ENCODE data around the gene NDUFB10.

Gene NDUFB10

DNA sequence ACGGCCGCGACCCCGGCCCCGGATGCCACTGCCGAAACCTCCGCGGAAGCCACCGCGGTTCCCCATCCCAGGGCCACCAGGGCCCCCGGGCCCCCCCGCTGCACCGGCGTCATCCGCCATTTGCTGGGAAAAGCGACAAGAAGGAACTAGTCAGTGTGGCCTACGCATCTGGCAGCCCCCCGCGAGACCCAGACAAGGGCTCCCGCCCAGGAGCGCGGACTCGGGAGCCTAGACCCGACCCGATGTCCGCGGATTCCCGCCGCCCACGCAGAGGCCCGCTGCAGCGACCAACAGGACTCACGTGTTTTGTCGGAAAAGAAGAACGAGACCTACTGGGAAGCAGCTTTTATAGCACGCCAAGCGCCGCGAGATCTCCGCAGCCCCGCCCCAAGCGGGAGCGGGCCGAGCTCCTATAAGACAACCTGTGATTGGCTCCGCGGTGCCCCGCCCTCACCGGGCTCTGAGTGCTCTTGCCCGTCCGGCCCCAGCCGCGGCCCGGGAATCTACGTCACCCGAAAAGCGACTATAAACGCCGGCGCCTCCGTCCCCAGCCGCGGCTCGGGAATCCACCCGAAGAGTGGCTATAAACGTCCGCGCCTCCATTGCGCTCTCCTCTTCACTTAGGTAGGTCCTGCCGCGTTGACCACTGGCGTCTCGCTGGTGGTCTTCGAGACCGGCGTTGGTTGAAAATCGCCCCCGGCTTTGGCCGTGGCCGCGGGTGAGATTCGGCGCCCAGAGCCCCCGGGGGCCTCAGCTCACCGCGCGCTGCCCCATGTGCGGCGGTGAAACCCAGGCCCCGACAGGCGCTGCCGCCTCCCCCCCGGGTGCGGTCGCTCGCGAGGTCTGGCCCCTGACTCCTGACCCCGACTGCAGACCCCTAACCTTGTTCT lies 5.4 kb downstream of the NDUFB10 start, which contains the start of gene RPS2:
Gene RPS2, minus strand, starts transcription at position 321 of the 890 bp plus-strand sequence. Its CDS starts 201 bp downstream, at position 120.
- H3K4me3 ChIP-seq (ENCODE audit: low read length): peak within 1 kb of the TSS; percentile 90
- peak within 1 kb of the TSS; percentile 92 for H3K27ac ChIP-seq (ENCODE audit: low read depth, low read length)
- WGBS: under 1% methylated on average over 97 of the region's 97 CpGs
- H3K27me3 ChIP-seq (ENCODE audit: insufficient read depth, low read length): no peaks in the 10 kb centered on the region
- H3K4me1 ChIP-seq (ENCODE audit: insufficient read depth, low read length): peaks cover 4% of the 10 kb centered on the region; the same call in 1 of the 2 replicates
- no peaks in the 10 kb centered on the region for H3K9me3 ChIP-seq (ENCODE audit: insufficient read depth, low read depth, low read length)
- H3K9ac ChIP-seq (ENCODE audit: low read depth, low read length): peak within 1 kb of the TSS; percentile 98
- H3K36me3 ChIP-seq (ENCODE audit: insufficient read depth, low read length): peaks cover 33% of the 10 kb centered on the region

DNA sequence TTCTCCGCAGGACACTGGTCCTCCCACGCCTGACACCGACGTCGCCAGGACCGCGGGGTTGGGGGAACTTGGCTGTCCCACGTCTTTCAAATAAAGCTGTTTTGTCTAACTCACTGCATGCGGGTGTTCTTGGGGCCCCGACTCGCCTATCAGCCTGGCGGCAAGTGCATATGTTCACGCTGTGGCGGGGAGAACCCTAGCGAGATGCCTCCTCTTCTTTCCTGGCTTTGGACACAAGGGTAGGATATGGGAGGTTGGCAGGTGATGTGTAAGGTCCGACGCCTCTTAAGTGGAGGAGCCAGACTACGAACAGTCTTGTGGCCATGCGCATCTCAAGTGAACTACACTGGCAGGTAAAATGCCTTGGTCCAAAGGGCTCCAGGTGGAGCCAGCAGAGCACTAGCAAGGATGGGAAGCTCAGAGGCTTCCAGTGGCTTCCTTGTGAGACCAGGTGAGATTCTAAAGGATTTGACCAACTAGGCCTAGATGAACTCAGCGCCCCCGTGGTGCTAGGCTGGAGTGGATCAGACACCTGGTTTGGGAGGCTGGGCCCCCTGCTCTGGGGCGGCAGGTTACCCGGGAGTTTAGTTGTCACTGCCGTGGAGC lies 6.2 kb downstream of the NDUFB10 start:
- peaks cover 4% of the 10 kb centered on the region; the same call in 1 of the 2 replicates for H3K4me1 ChIP-seq (ENCODE audit: insufficient read depth, low read length)
- peak overlapping the region; percentile 85 for H3K27ac ChIP-seq (ENCODE audit: low read depth, low read length)
- WGBS: 25% methylated on average over 24 of the region's 24 CpGs
- H3K4me3 ChIP-seq (ENCODE audit: low read length): peak overlapping the region; percentile 90
- H3K36me3 ChIP-seq (ENCODE audit: insufficient read depth, low read length): peaks cover 33% of the 10 kb centered on the region
- H3K9ac ChIP-seq (ENCODE audit: low read depth, low read length): peak overlapping the region; percentile 98
- H3K9me3 ChIP-seq (ENCODE audit: insufficient read depth, low read depth, low read length): no peaks in the 10 kb centered on the region
- H3K27me3 ChIP-seq (ENCODE audit: insufficient read depth, low read length): no peaks in the 10 kb centered on the region

DNA sequence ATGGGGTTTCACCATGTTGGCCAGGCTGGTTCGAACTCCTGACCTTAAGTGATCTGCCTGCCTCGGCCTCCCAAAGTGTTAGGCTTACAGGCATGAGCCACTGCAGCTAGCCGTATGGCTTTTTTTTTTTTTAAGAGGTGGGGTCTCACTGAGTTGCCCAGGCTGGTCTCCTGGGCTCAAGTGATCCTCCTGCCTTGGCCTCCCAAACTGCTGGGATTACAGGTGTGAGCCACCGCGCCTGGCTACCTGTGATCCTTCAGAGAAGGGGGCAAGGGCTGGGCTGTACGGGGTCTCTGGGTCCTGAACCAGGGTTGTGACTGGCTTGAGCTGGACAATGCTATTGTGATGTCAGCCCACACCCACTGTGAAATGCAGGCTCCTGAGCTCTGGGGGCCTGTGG lies 7.1 kb downstream of the NDUFB10 start, which contains the start of gene RNF151:
Gene RNF151, plus strand, starts transcription at position 397 of the 400 bp plus-strand sequence. CDS start 26 bp downstream, outside the sequence.
- Histone ChIP-seq H3K27ac (ENCODE audit: low read depth, low read length) (no peak within 1 kb of the TSS), H3K9ac (ENCODE audit: low read depth, low read length) (peak within 1 kb of the TSS; percentile 98), H3K36me3 (ENCODE audit: insufficient read depth, low read length) (peaks cover 27% of the 10 kb centered on the region), H3K9me3 (ENCODE audit: insufficient read depth, low read depth, low read length) (no peaks in the 10 kb centered on the region), H3K4me3 (ENCODE audit: low read length) (peak within 1 kb of the TSS; percentile 90), H3K4me1 (ENCODE audit: insufficient read depth, low read length) (peaks cover 4% of the 10 kb centered on the region; the same call in 1 of the 2 replicates), H3K27me3 (ENCODE audit: insufficient read depth, low read length) (no peaks in the 10 kb centered on the region)
- 97% methylated on average over 6 of the region's 6 CpGs for WGBS

DNA sequence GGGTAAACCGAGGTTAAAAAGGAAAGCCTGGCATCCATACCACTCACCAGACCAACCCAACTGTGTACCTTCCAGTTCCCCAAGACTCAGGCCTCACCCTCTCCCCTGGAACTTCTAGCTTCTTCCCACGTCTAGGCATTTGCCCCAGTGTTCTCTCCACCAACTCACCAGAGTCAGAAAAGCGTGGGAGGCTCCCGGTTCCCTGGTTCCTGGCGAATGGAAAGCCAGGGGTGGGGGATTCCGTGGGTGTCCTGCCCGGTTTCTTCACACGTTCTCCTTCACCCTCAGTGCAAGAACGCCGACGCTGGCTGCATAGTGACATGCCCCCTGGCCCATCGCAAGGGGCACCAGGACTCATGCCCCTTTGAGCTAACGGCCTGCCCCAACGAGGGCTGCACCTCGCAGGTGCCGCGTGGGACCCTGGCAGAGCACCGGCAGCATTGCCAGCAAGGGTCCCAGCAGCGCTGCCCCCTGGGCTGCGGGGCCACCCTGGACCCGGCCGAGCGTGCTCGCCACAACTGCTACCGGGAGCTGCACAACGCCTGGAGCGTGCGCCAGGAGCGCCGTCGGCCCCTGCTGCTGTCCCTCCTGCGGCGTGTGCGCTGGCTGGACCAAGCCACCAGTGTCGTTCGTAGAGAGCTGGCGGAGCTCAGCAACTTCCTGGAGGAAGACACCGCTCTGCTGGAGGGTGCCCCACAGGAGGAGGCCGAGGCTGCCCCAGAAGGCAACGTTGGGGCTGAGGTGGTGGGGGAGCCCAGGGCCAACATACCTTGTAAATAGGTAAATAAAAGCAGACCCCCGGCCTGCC lies 9.0 kb downstream of the NDUFB10 start:
- WGBS: 93% methylated on average over 41 of the region's 41 CpGs
- H3K9ac ChIP-seq (ENCODE audit: low read depth, low read length): no peak overlapping the region
- H3K4me1 ChIP-seq (ENCODE audit: insufficient read depth, low read length): no peaks in the 10 kb centered on the region; the same call in 1 of the 2 replicates
- H3K27me3 ChIP-seq (ENCODE audit: insufficient read depth, low read length): no peaks in the 10 kb centered on the region
- no peaks in the 10 kb centered on the region for H3K9me3 ChIP-seq (ENCODE audit: insufficient read depth, low read depth, low read length)
- peaks cover 9% of the 10 kb centered on the region for H3K36me3 ChIP-seq (ENCODE audit: insufficient read depth, low read length)
- H3K4me3 ChIP-seq (ENCODE audit: low read length): no peak overlapping the region
- H3K27ac ChIP-seq (ENCODE audit: low read depth, low read length): no peak overlapping the region

DNA sequence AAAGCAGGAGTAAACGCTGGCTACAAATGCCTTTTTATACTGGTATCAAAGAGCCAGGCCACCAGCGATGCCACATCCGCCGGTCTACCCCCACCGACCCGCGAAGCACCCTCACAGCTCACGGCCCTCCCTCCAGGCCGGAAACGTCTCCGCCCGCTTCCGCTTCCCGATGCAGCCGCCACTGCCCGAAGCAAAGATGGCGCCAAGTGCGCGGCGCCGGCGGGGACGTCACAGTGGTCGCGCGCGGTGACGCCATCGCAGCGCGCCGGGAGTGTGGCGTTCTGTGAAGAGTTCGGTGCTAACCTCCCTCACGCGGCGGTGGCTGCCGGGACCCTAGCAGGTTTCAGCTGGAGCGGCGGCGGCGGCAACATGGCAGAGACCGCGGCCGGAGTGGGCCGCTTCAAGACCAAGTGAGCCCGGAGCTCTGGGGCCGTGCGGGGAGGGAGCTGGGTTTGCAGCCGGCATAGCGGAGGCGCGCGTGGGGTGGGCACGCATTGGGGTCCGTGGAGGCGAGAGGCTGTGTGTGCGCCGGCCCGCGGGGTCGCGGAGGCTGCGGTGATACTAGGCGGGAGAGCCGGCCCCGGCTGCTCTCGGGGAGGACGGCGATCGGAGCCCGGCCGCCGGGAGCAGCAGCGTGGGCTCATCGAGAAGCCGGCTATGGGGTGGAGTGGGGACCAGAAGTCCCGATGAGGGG lies 12.6 kb downstream of the NDUFB10 start, which contains the start of gene TBL3:
Gene TBL3, plus strand, starts transcription at position 258 of the 694 bp plus-strand sequence. Its CDS starts 112 bp downstream, at position 370.
- no peaks in the 10 kb centered on the region for H3K9me3 ChIP-seq (ENCODE audit: insufficient read depth, low read depth, low read length)
- H3K36me3 ChIP-seq (ENCODE audit: insufficient read depth, low read length): peaks cover 27% of the 10 kb centered on the region
- H3K4me3 ChIP-seq (ENCODE audit: low read length): peak within 1 kb of the TSS; percentile 92
- no peaks in the 10 kb centered on the region for H3K27me3 ChIP-seq (ENCODE audit: insufficient read depth, low read length)
- under 1% methylated on average over 78 of the region's 78 CpGs for WGBS
- H3K9ac ChIP-seq (ENCODE audit: low read depth, low read length): peak within 1 kb of the TSS; percentile 88
- H3K4me1 ChIP-seq (ENCODE audit: insufficient read depth, low read length): no peaks in the 10 kb centered on the region
- peak within 1 kb of the TSS; percentile 72 for H3K27ac ChIP-seq (ENCODE audit: low read depth, low read length)

DNA sequence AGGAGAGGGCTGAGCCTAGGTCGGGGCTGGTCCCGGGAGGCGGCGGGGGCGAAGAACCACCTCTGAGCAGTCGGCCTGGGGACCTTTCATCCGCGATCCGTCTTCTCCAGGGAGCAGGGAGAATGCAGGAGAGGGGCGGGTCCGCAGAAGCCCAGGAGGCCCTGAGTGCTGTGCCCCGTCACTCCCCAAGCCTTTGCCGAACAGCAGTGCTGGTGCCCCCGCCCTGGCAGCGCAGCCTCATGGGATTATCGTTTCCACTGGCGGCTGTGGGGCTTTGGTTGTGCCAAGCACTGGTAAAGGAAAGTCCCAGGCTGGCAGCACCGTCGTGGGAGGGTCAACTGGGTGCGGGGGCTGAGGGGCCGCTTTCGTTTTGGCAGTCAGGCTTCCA lies 13.1 kb downstream of the NDUFB10 start:
- H3K27me3 ChIP-seq (ENCODE audit: insufficient read depth, low read length): no peaks in the 10 kb centered on the region
- H3K9me3 ChIP-seq (ENCODE audit: insufficient read depth, low read depth, low read length): no peaks in the 10 kb centered on the region
- peak overlapping the region; percentile 83 for H3K9ac ChIP-seq (ENCODE audit: low read depth, low read length)
- H3K4me3 ChIP-seq (ENCODE audit: low read length): peak overlapping the region; percentile 92
- no peak overlapping the region for H3K27ac ChIP-seq (ENCODE audit: low read depth, low read length)
- 7% methylated on average over 22 of the region's 22 CpGs for WGBS
- peaks cover 31% of the 10 kb centered on the region for H3K36me3 ChIP-seq (ENCODE audit: insufficient read depth, low read length)
- no peaks in the 10 kb centered on the region for H3K4me1 ChIP-seq (ENCODE audit: insufficient read depth, low read length)

DNA sequence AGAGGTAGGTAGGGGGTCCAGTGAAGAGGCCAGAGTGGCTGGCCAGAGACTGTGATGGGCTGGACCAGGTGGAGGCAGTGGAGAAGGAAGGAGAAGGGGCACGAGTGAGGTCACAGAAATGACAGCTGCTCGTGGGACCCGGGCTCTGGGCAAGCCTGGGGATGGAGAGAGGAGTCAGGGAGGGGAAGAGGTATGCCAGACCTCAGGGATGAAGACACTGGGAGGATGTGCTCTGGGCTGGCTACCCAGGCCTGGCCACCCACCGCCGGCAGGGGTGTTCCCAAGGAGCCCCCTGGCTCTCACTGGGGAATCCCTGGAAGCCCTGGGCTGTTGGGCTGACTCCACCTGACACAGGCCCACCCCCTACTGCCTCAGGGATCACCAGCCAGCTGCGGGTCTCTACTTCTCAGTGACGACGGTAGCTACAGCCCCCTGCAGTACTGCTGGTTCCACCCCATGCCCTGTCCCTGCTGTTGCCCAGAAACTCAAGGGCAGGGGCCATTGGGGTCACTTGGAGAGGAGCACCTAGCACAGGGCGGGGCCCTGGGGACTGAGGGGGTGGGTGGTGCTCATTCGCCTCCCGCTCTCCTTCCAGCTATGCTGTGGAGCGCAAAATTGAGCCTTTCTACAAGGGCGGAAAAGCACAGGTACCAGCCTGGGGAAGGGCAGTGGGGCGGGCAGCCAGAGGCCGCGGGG lies 14.3 kb downstream of the NDUFB10 start:
- 96% methylated on average over 16 of the region's 16 CpGs for WGBS
- Histone ChIP-seq H3K27me3 (ENCODE audit: insufficient read depth, low read length) (no peaks in the 10 kb centered on the region), H3K9me3 (ENCODE audit: insufficient read depth, low read depth, low read length) (no peaks in the 10 kb centered on the region), H3K4me3 (ENCODE audit: low read length) (no peak overlapping the region), H3K27ac (ENCODE audit: low read depth, low read length) (no peak overlapping the region), H3K4me1 (ENCODE audit: insufficient read depth, low read length) (no peaks in the 10 kb centered on the region), H3K9ac (ENCODE audit: low read depth, low read length) (no peak overlapping the region), H3K36me3 (ENCODE audit: insufficient read depth, low read length) (peaks cover 40% of the 10 kb centered on the region)

DNA sequence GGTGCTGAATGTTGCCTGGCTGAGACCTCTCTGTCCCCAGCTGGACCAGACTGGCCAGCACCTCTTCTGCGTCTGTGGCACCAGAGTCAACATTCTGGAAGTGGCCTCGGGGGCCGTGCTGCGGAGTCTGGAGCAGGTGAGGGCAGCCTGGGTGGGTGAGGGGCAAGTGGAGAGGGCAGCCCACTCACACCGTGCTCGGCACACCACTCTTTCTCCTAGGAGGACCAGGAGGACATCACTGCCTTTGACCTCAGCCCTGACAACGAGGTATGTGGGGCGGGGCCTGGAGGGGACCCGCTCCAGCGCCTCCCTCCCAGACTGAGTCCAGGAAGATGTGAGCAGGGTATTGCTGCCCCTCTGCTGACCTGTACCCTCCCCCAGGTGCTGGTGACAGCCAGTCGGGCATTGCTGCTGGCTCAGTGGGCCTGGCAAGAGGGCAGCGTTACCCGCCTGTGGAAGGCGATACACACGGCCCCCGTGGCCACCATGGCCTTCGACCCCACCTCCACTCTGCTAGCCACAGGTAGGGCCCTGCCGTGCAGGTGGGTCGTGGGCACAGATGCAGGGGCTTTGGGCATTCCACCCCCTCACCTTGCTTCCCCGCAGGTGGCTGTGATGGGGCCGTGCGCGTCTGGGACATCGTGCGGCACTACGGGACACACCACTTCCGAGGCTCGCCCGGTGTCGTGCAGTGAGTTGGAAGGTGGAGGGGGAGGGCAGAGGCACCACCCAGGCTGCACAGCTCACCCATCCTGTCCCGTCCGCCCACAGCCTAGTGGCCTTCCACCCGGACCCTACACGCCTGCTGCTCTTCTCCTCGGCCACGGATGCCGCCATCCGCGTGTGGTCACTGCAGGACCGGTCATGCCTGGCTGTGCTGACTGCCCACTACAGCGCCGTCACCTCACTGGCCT lies 15.1 kb downstream of the NDUFB10 start:
- H3K27me3 ChIP-seq (ENCODE audit: insufficient read depth, low read length): peaks cover 6% of the 10 kb centered on the region
- no peaks in the 10 kb centered on the region for H3K4me1 ChIP-seq (ENCODE audit: insufficient read depth, low read length)
- 96% methylated on average over 42 of the region's 42 CpGs for WGBS
- no peaks in the 10 kb centered on the region for H3K9me3 ChIP-seq (ENCODE audit: insufficient read depth, low read depth, low read length)
- H3K36me3 ChIP-seq (ENCODE audit: insufficient read depth, low read length): peaks cover 40% of the 10 kb centered on the region
- no peak overlapping the region for H3K27ac ChIP-seq (ENCODE audit: low read depth, low read length)
- H3K9ac ChIP-seq (ENCODE audit: low read depth, low read length): no peak overlapping the region
- H3K4me3 ChIP-seq (ENCODE audit: low read length): no peak overlapping the region

DNA sequence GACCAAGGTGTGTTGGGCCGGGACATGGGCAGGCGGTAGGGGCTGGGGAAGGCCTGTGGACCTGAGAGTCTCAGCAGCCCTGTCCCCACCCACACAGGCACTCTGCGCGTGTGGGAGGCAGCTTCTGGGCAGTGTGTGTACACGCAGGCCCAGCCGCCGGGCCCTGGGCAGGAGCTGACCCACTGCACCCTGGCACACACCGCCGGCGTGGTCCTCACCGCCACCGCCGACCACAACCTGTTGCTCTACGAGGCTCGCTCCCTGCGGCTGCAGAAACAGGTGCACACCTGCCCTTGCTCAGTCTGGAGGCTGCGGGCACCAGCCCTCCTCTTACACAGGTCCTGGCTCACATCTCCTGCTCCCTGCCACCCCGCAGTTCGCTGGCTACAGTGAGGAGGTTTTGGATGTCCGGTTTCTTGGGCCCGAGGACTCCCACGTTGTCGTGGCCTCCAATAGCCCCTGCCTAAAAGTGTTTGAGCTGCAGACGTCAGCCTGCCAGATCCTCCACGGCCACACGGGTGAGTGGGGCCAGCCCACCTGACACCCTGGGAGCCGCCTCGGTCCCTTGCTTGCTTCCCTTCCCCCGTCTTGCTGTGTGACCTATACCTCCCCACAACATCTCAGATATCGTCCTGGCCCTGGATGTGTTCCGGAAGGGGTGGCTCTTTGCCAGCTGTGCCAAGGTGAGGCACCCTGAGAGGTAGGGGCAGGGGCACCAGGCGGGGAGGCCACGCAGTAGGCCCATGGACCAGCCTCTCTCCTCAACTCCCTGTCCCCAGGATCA lies 16.3 kb downstream of the NDUFB10 start:
- Histone ChIP-seq H3K4me3 (ENCODE audit: low read length) (no peak overlapping the region), H3K9me3 (ENCODE audit: insufficient read depth, low read depth, low read length) (no peaks in the 10 kb centered on the region), H3K9ac (ENCODE audit: low read depth, low read length) (no peak overlapping the region), H3K27ac (ENCODE audit: low read depth, low read length) (no peak overlapping the region), H3K4me1 (ENCODE audit: insufficient read depth, low read length) (no peaks in the 10 kb centered on the region), H3K36me3 (ENCODE audit: insufficient read depth, low read length) (peaks cover 40% of the 10 kb centered on the region), H3K27me3 (ENCODE audit: insufficient read depth, low read length) (peaks cover 18% of the 10 kb centered on the region)
- 95% methylated on average over 33 of the region's 33 CpGs for WGBS
